Measurements from ENCODE around the gene SIK2.

GRCh38 chr11:111571829-111572501 is 30.3 kb upstream of the SIK2 start:
- TF ChIP-seq CTCF (IDR thresholded peaks at IDR 0.05; ENCODE audit: extremely low read depth in 1 of 2, insufficient read depth in 1 of 2, low read depth in 1 of 2, low read length in 2 of 2) (no peak), POLR2A (IDR thresholded peaks at IDR 0.05; ENCODE audit: low read depth, low read length) (no peak), POLR2AphosphoS5 (IDR thresholded peaks at IDR 0.05; ENCODE audit: insufficient read depth, low read depth, low read length) (no peak), EZH2 (IDR thresholded peaks at IDR 0.05; ENCODE audit: borderline replicate concordance, low read depth, low read length, severe bottlenecking) (no peak), MAX (IDR thresholded peaks at IDR 0.05; ENCODE audit: insufficient read depth, insufficient read length) (no peak)
